GM20431 (cell line): ENCODE measurements around the gene RPL32.

Experiments used
- in situ Hi-C: fragments of 300-500 bp; cut with MseI, MboI; formaldehyde crosslinking; loops from one replicate; pipeline ENCODE4 v1.15.0; 2020; ENCODE audit warnings: low sequenced_read_pairs; ENCODE audit not compliant: unreplicated experiment

RPL32 gene

GRCh38 chr3:12833222-12834161 lies 7.9 kb downstream of the RPL32 start:
- in situ Hi-C loops = no loop called here

- in situ Hi-C loops = no loop called here
These were observed 8.8 kb downstream of the RPL32 start for GRCh38 chr3:12832350-12833221.

GRCh38 chr3:12831301-12831866 lies 10.0 kb downstream of the RPL32 start:
- in situ Hi-C loops = no loop called here

- in situ Hi-C loops = no loop called here
These were observed 10.6 kb downstream of the RPL32 start for GRCh38 chr3:12830785-12831156.

GRCh38 chr3:12829886-12830784 lies 11.2 kb downstream of the RPL32 start:
- in situ Hi-C loops = no loop called here

- in situ Hi-C loops = no loop called here
These were observed 12.0 kb downstream of the RPL32 start for GRCh38 chr3:12829404-12829803.

GRCh38 chr3:12828751-12829150 lies 12.6 kb downstream of the RPL32 start:
- in situ Hi-C loops = no loop called here

GRCh38 chr3:12825156-12825555 lies 16.2 kb downstream of the RPL32 start:
- in situ Hi-C loops = no loop called here

GRCh38 chr3:12824299-12824698 lies 17.1 kb downstream of the RPL32 start:
- in situ Hi-C loops = no loop called here

GRCh38 chr3:12822725-12823373 lies 18.5 kb downstream of the RPL32 start:
- in situ Hi-C loops = no loop called here

GRCh38 chr3:12818773-12819172 lies 22.6 kb downstream of the RPL32 start:
- in situ Hi-C loops = no loop called here

- in situ Hi-C loops = no loop called here
These were observed 23.1 kb downstream of the RPL32 start for GRCh38 chr3:12818273-12818672.

- in situ Hi-C loops = no loop called here
These were observed 24.0 kb downstream of the RPL32 start for GRCh38 chr3:12817343-12817710.

- in situ Hi-C loops = no loop called here
These were observed 24.6 kb downstream of the RPL32 start for GRCh38 chr3:12816521-12817342.

- in situ Hi-C loops = no loop called here
These were observed 25.6 kb downstream of the RPL32 start for GRCh38 chr3:12815719-12816118.

- in situ Hi-C loops = no loop called here
These were observed 26.3 kb downstream of the RPL32 start for GRCh38 chr3:12815078-12815477.

- in situ Hi-C loops = no loop called here
These were observed 27.4 kb downstream of the RPL32 start for GRCh38 chr3:12813967-12814366.

GRCh38 chr3:12812812-12813211 lies 28.6 kb downstream of the RPL32 start:
- in situ Hi-C loops = no loop called here
